GM12878 (cell line): ENCODE results near the gene EEF1AKMT2. TPM values are rescaled to one million over a fixed set of nuclear protein-coding genes. Genes with fewer than 3 reads are reported as not detected.

Source experiments
- ATF7 ChIP-seq: fragments of 450-650 bp; IDR thresholded peaks from 2 replicates; pipeline ENCODE4 v1.6.1; 2016; ENCODE audit warnings: low read depth, mild to moderate bottlenecking
- CHD2 ChIP-seq: IDR thresholded peaks from 2 replicates; pipeline ENCODE4 v1.6.1; 2011; ENCODE audit warnings: low read depth, low read length, improper control_type of control experiment, borderline replicate concordance
- HDGF ChIP-seq: fragments of 450-650 bp; IDR thresholded peaks from 2 replicates; pipeline ENCODE4 v1.6.1; 2016; ENCODE audit warnings: antibody characterized with exemption
- MEF2B ChIP-seq: fragments of 450-650 bp; IDR thresholded peaks from 2 replicates; pipeline ENCODE4 v1.6.1; 2018; ENCODE audit warnings: mild to moderate bottlenecking, moderate library complexity; ENCODE audit not compliant: partially characterized antibody, poor library complexity, severe bottlenecking
- SMAD1 ChIP-seq: fragments of 450-650 bp; IDR thresholded peaks from 2 replicates; pipeline ENCODE4 v1.6.1; 2018; ENCODE audit warnings: mild to moderate bottlenecking, low read depth; ENCODE audit not compliant: partially characterized antibody
- ZBED1 ChIP-seq: IDR thresholded peaks from 2 replicates; pipeline ENCODE4 v1.6.1; 2016; ENCODE audit warnings: borderline replicate concordance
- polyA plus RNA-seq, 11 experiments: library from polyadenylated mRNA; depleted of rRNA in 4 of 11; unstranded in 6 of 11; stranded (reverse) in 5 of 11; fragments of >200 nt; fragmentation: Nextera tagmentation in 4 of 11; fragmentation: Illumina TruSeq in 1 of 11; extraction: Ambion mirVana in 4 of 11; extraction: Trizol in 1 of 11; gene quantifications; 1 replicate in 1 of 11; 2 replicates in 10 of 11; pipeline versions ENCODE4 v1.2.1 to v1.2.3, GENCODE V29; 2011 to 2016; ENCODE audit warnings: inconsistent platforms in 2 of 11, missing spikeins in 2 of 11, low read depth in 1 of 11
- total RNA-seq, 4 experiments: library from RNA; depleted of rRNA in 3 of 4; stranded (reverse); fragments of >200 nt in 3 of 4; fragmentation: Illumina TruSeq in 1 of 4; extraction: Trizol in 1 of 4; gene quantifications; 2 replicates each; pipeline versions ENCODE4 v1.2.1 to v1.2.3, GENCODE V29; 2013 to 2021
- TF ChIP-seq, protein P1 (sequence below): fragments of 450-650 bp; IDR thresholded peaks from 2 replicates; pipeline ENCODE4 v1.6.1; 2017; ENCODE audit warnings: mild to moderate bottlenecking, moderate library complexity
- TF ChIP-seq, protein P2 (sequence below): fragments of 450-650 bp; IDR thresholded peaks from 2 replicates; pipeline ENCODE4 v1.6.1; 2017; ENCODE audit warnings: mild to moderate bottlenecking
- TF ChIP-seq, protein P3 (sequence below): fragments of 450-650 bp; IDR thresholded peaks from 2 replicates; pipeline ENCODE4 v1.6.1; 2017; ENCODE audit warnings: mild to moderate bottlenecking, moderate library complexity
- TF ChIP-seq, protein P4 (sequence below): fragments of 450-650 bp; IDR thresholded peaks from 2 replicates; pipeline ENCODE4 v1.6.1; 2017; ENCODE audit warnings: mild to moderate bottlenecking, low read depth, inconsistent platforms; ENCODE audit not compliant: poor library complexity, severe bottlenecking

The EEF1AKMT2 gene
- total and polyA plus RNA-seq, 10 of the 15 experiments (the other 5 are each of a cell fraction or from before 2014, with no cell fraction given), result 9.1 to 29.3 (median 23.6) TPM

DNA sequence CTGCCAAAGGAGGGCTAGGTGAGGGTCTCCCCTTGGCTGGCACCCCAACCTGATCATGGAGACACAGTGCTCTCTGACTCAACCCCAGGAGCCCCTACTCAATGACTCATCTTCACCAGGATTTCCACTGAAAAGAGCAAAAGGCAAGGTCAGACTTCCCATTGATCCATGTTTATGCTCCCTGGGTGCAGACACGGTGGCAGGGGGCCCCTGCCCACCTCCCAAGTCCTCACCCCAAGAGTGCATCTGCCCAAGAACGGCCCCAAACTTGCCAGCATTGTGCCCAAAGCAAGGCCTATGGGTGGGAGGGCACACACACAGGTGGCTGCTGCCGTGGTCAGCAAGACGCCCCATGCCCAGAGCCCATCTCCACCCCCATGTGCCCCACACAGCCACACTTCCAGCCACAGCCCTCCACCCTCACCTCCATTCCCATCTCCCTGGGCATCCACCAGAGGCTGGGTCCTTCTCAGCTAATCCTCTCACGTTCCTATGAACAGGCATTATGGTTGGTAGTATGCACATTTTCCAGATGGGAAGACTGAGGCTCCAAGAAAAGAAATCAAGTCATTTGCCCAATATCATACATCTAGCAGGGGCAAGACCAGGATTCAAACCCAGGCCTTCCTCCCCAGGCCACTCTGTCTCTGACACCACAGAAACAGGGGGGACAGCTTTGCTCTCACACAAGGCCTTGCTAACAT lies 78.8 kb downstream of the EEF1AKMT2 start (continued):
- TF ChIP-seq, protein P1, sequence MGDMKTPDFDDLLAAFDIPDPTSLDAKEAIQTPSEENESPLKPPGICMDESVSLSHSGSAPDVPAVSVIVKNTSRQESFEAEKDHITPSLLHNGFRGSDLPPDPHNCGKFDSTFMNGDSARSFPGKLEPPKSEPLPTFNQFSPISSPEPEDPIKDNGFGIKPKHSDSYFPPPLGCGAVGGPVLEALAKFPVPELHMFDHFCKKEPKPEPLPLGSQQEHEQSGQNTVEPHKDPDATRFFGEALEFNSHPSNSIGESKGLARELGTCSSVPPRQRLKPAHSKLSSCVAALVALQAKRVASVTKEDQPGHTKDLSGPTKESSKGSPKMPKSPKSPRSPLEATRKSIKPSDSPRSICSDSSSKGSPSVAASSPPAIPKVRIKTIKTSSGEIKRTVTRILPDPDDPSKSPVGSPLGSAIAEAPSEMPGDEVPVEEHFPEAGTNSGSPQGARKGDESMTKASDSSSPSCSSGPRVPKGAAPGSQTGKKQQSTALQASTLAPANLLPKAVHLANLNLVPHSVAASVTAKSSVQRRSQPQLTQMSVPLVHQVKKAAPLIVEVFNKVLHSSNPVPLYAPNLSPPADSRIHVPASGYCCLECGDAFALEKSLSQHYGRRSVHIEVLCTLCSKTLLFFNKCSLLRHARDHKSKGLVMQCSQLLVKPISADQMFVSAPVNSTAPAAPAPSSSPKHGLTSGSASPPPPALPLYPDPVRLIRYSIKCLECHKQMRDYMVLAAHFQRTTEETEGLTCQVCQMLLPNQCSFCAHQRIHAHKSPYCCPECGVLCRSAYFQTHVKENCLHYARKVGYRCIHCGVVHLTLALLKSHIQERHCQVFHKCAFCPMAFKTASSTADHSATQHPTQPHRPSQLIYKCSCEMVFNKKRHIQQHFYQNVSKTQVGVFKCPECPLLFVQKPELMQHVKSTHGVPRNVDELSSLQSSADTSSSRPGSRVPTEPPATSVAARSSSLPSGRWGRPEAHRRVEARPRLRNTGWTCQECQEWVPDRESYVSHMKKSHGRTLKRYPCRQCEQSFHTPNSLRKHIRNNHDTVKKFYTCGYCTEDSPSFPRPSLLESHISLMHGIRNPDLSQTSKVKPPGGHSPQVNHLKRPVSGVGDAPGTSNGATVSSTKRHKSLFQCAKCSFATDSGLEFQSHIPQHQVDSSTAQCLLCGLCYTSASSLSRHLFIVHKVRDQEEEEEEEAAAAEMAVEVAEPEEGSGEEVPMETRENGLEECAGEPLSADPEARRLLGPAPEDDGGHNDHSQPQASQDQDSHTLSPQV, result no peak
- TF ChIP-seq CHD2 (no peak), HDGF (no peak), ZBED1 (no peak), ATF7 (no peak), SMAD1 (no peak), MEF2B (no peak)
- TF ChIP-seq, protein P2, sequence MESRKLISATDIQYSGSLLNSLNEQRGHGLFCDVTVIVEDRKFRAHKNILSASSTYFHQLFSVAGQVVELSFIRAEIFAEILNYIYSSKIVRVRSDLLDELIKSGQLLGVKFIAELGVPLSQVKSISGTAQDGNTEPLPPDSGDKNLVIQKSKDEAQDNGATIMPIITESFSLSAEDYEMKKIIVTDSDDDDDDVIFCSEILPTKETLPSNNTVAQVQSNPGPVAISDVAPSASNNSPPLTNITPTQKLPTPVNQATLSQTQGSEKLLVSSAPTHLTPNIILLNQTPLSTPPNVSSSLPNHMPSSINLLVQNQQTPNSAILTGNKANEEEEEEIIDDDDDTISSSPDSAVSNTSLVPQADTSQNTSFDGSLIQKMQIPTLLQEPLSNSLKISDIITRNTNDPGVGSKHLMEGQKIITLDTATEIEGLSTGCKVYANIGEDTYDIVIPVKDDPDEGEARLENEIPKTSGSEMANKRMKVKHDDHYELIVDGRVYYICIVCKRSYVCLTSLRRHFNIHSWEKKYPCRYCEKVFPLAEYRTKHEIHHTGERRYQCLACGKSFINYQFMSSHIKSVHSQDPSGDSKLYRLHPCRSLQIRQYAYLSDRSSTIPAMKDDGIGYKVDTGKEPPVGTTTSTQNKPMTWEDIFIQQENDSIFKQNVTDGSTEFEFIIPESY, result no peak
- TF ChIP-seq, protein P3, sequence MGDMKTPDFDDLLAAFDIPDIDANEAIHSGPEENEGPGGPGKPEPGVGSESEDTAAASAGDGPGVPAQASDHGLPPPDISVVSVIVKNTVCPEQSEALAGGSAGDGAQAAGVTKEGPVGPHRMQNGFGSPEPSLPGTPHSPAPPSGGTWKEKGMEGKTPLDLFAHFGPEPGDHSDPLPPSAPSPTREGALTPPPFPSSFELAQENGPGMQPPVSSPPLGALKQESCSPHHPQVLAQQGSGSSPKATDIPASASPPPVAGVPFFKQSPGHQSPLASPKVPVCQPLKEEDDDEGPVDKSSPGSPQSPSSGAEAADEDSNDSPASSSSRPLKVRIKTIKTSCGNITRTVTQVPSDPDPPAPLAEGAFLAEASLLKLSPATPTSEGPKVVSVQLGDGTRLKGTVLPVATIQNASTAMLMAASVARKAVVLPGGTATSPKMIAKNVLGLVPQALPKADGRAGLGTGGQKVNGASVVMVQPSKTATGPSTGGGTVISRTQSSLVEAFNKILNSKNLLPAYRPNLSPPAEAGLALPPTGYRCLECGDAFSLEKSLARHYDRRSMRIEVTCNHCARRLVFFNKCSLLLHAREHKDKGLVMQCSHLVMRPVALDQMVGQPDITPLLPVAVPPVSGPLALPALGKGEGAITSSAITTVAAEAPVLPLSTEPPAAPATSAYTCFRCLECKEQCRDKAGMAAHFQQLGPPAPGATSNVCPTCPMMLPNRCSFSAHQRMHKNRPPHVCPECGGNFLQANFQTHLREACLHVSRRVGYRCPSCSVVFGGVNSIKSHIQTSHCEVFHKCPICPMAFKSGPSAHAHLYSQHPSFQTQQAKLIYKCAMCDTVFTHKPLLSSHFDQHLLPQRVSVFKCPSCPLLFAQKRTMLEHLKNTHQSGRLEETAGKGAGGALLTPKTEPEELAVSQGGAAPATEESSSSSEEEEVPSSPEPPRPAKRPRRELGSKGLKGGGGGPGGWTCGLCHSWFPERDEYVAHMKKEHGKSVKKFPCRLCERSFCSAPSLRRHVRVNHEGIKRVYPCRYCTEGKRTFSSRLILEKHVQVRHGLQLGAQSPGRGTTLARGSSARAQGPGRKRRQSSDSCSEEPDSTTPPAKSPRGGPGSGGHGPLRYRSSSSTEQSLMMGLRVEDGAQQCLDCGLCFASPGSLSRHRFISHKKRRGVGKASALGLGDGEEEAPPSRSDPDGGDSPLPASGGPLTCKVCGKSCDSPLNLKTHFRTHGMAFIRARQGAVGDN, result no peak
- TF ChIP-seq, protein P4, sequence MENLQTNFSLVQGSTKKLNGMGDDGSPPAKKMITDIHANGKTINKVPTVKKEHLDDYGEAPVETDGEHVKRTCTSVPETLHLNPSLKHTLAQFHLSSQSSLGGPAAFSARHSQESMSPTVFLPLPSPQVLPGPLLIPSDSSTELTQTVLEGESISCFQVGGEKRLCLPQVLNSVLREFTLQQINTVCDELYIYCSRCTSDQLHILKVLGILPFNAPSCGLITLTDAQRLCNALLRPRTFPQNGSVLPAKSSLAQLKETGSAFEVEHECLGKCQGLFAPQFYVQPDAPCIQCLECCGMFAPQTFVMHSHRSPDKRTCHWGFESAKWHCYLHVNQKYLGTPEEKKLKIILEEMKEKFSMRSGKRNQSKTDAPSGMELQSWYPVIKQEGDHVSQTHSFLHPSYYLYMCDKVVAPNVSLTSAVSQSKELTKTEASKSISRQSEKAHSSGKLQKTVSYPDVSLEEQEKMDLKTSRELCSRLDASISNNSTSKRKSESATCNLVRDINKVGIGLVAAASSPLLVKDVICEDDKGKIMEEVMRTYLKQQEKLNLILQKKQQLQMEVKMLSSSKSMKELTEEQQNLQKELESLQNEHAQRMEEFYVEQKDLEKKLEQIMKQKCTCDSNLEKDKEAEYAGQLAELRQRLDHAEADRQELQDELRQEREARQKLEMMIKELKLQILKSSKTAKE, result no peak
